GM12864 (cell line): ENCODE measurements around the gene ARHGEF3.

Source experiments
- DNase-seq: peaks from one replicate; pipeline ENCODE4 v3.0.0-alpha.2; 2011; ENCODE audit warnings: low read depth
- H3K4me3 ChIP-seq: 2 replicates; pipeline ENCODE4 v1.5.1; 2011; ENCODE audit warnings: mild to moderate bottlenecking, low read depth, low read length, control low read depth
- CTCF ChIP-seq: IDR thresholded peaks from 2 replicates; pipeline ENCODE4 v1.5.1; 2011; ENCODE audit warnings: low read depth, mild to moderate bottlenecking, moderate library complexity, low read length, control low read depth, inconsistent platforms; ENCODE audit errors: missing control alignments

Gene ARHGEF3

GRCh38 chr3:56689303-56689702 is 112.4 kb downstream of the ARHGEF3 start:
- no peak for DNase-seq
- TF ChIP-seq CTCF = no peak
- H3K4me3 ChIP-seq = no peak overlapping the region

GRCh38 chr3:56688191-56688590 is 113.6 kb downstream of the ARHGEF3 start:
- TF ChIP-seq CTCF = no peak
- H3K4me3 ChIP-seq = no peak overlapping the region

DNA sequence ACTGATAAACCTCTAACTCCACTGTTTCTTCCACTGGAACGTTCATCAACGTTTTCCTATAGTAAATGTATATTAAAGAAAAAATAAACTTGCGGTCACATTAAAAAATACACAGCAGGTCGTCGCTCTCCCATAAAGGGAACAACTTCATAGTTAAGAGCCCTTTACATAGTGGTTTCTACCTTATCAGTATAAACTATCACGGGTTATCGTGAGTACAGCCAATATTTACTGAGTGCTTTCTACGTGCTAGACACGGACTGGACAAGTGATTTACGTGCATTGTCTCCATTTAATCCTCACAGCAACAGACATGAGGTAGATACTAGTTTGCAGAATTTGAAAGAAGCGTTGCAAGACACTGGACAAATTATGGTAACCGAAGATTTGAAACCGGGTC is 117.7 kb downstream of the ARHGEF3 start:
- H3K4me3 ChIP-seq = no peak overlapping the region
- TF ChIP-seq CTCF = no peak
- DNase-seq = no peak

More at GRCh38 chr3:56688191-56688590, 113.6 kb downstream of the ARHGEF3 start:
- no peak for DNase-seq

GRCh38 chr3:56683122-56683817 is 118.5 kb downstream of the ARHGEF3 start, which contains the start of gene TASOR:
TASOR (minus strand) TSS chr3:56683265; CDS start chr3:56683006, 259 bp downstream.
- DNase-seq = peak; percentile 46
- H3K4me3 ChIP-seq = peak within 1 kb of the TSS; percentile 98
- TF ChIP-seq CTCF = no peak

DNA sequence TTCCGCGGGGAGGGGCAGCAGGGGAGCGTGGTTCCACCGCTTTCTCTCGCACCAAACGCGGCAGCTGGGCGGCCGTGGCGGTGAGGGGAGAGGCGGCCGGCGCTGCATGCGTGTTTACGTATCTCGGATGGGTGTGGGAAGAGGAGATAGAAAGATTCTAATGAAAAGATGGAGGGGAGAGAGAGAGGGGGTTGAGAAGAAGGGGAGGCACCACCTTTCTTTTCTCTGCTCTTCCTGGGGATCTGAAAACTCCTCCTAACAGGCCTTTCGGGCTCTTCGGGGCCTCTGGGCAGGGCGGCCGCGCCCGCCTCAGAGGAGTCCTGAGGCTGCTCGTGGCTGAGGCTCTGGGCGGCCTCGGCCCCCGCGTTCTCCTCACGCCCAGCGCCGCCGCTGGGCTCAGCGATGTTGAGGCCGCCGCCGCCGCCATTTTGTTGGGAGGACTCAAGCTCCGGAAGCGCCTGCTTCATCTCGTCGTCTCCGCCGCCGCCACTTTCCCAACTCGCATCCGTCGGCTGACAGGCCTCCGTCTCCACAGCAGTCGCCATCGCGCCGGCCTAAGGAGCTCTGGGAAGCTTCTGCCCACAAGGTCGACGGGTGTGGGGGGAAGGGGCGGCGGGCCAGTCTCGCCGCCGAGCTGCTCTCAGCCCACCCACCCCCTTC is 119.2 kb downstream of the ARHGEF3 start:
- peak overlapping the region; percentile 98 for H3K4me3 ChIP-seq
- no peak for TF ChIP-seq CTCF
- DNase-seq = peak; percentile 44

GRCh38 chr3:56681984-56682461 is 119.7 kb downstream of the ARHGEF3 start:
- TF ChIP-seq CTCF = no peak
- peak overlapping the region; percentile 98 for H3K4me3 ChIP-seq
- DNase-seq = no peak
